SK-N-SH (cell line): Measurements from ENCODE around the gene VEGFB.

Source experiments
- TF ChIP-seq, protein P1 (sequence below): IDR thresholded peaks from 2 replicates; pipeline ENCODE4 v1.4.0; 2012; ENCODE audit warnings: low read depth
- TF ChIP-seq, protein P2 (sequence below): fragments of 200-600 bp; sonication (generic); IDR thresholded peaks from 2 replicates; pipeline ENCODE4 v1.6.1; 2017; ENCODE audit warnings: antibody characterized with exemption, mild to moderate bottlenecking, moderate library complexity

DNA sequence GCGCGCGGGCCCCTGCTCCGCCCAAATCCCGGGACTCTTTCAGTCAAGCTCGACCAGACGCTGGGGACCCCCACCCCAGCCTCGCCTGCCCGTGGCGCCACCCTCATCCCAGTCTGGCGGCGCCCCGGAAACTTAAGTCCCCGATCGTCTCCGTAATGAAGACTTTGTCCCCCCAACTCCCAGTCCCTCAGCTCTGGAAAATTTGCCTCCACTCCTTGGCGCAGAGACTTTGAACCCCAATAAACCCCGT, 17.3 kb downstream of the VEGFB start:
- TF ChIP-seq, protein P1, sequence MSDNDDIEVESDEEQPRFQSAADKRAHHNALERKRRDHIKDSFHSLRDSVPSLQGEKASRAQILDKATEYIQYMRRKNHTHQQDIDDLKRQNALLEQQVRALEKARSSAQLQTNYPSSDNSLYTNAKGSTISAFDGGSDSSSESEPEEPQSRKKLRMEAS, result 0 out of 2 replicates have a peak, but pooled peaks have one; percentile 27
- TF ChIP-seq, protein P2, sequence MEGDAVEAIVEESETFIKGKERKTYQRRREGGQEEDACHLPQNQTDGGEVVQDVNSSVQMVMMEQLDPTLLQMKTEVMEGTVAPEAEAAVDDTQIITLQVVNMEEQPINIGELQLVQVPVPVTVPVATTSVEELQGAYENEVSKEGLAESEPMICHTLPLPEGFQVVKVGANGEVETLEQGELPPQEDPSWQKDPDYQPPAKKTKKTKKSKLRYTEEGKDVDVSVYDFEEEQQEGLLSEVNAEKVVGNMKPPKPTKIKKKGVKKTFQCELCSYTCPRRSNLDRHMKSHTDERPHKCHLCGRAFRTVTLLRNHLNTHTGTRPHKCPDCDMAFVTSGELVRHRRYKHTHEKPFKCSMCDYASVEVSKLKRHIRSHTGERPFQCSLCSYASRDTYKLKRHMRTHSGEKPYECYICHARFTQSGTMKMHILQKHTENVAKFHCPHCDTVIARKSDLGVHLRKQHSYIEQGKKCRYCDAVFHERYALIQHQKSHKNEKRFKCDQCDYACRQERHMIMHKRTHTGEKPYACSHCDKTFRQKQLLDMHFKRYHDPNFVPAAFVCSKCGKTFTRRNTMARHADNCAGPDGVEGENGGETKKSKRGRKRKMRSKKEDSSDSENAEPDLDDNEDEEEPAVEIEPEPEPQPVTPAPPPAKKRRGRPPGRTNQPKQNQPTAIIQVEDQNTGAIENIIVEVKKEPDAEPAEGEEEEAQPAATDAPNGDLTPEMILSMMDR, result no peak
